ENCODE results near the gene PGA5.
A peak's percentile ranks its signal among the peaks of the same experiment; 100 is the strongest.

PGA5 gene

DNA sequence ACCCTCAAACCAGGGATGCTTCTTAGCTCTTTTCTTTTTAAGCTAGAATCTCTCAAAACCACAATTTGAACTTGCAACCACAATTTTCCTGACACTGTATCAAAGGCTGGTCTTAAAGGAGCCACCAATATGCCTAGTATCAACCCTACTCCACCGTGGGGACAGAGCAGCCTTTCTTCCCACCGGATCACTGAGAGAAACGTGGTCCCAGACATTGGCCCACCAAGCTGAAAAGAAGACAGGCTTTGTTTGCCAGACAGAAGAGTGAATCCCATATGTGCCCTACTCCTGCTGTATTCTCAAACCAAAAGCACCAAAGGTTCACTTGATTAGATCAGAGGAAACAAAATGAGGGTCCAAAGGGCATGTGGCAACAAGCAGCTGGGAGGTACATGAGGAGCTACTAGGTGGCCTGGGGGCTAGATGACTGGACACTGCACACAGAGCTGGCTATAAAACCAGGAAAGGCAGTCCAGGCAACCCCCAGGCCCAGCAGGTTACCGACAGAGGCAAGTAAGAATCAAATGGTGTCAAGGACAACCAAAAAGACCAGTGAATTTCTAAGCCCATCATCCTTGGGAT lies 57.8 kb downstream of the PGA5 start:
- peaks cover 0 to 16% of the 10 kb centered on the region in 2 donors for H3K27me3 ChIP-seq
- H3K9me3 ChIP-seq, result no peaks in the 10 kb centered on the region
- no peak for DNase-seq
- no peak overlapping the region for H3K4me3 ChIP-seq
- intact Hi-C loops (cut with DNase I; ENCODE audit: low total_unique reads), result no loop called here
- H3K27ac ChIP-seq, result peak overlapping the region in 1 of 2 donors; percentile 10
- TF ChIP-seq, protein P1, sequence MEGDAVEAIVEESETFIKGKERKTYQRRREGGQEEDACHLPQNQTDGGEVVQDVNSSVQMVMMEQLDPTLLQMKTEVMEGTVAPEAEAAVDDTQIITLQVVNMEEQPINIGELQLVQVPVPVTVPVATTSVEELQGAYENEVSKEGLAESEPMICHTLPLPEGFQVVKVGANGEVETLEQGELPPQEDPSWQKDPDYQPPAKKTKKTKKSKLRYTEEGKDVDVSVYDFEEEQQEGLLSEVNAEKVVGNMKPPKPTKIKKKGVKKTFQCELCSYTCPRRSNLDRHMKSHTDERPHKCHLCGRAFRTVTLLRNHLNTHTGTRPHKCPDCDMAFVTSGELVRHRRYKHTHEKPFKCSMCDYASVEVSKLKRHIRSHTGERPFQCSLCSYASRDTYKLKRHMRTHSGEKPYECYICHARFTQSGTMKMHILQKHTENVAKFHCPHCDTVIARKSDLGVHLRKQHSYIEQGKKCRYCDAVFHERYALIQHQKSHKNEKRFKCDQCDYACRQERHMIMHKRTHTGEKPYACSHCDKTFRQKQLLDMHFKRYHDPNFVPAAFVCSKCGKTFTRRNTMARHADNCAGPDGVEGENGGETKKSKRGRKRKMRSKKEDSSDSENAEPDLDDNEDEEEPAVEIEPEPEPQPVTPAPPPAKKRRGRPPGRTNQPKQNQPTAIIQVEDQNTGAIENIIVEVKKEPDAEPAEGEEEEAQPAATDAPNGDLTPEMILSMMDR (IDR thresholded peaks at IDR 0.05), result no peak
- H3K36me3 ChIP-seq, result peaks cover 46 to 56% (median 47%) of the 10 kb centered on the region in 3 donors
- peaks cover 0 to 38% (median 31%) of the 10 kb centered on the region in 4 donors for H3K4me1 ChIP-seq
